HFFc6 (cell line): ENCODE data around the gene CD1C. TPM values are rescaled to one million over a fixed set of nuclear protein-coding genes. Genes with fewer than 3 reads are reported as not detected.
"Not testable (repeated sequence)": the region's sequence is repeated elsewhere in the genome, so short reads cannot be mapped to it uniquely, and the experiment has no call there.

Source experiments
- DNase-seq: peaks from one replicate; pipeline ENCODE4 v3.0.0-alpha.2; 2018
- H3K27ac Mint-ChIP-seq: 2 replicates; pipeline ENCODE4 v1.8.0; 2020; ENCODE audit warnings: mild to moderate bottlenecking, mixed read lengths
- H3K27me3 Mint-ChIP-seq: 2 replicates; pipeline ENCODE4 v1.8.0; 2021; ENCODE audit warnings: mild to moderate bottlenecking, moderate library complexity, mixed read lengths; ENCODE audit not compliant: insufficient read depth
- H3K36me3 Mint-ChIP-seq: 2 replicates; pipeline ENCODE4 v1.8.0; 2021; ENCODE audit warnings: low read depth, mixed read lengths
- H3K4me1 Mint-ChIP-seq: 2 replicates; pipeline ENCODE4 v1.8.0; 2020; ENCODE audit warnings: low read depth, mixed read lengths
- H3K4me3 Mint-ChIP-seq: 2 replicates; pipeline ENCODE4 v1.8.0; 2020; ENCODE audit warnings: mild to moderate bottlenecking, moderate library complexity, mixed read lengths
- H3K9me3 Mint-ChIP-seq: 2 replicates; pipeline ENCODE4 v1.8.0; 2020; ENCODE audit warnings: mild to moderate bottlenecking, mixed read lengths
- total RNA-seq, 6 experiments: library from RNA; stranded (reverse); fragmentation: NEBNext Ultra II Directional; extraction: Animal tissue kit (Norgen Biotek cat#: 25700); gene quantifications; 2 replicates in 1 of 6; 3 replicates in 5 of 6; pipeline ENCODE4 v1.2.3, GENCODE V29; 2021
- TF ChIP-seq, protein P1 (sequence below): fragments of 200-600 bp; sonication (generic); IDR thresholded peaks from 2 replicates; pipeline ENCODE4 v1.5.0; 2021; ENCODE audit warnings: antibody characterized with exemption, mild to moderate bottlenecking

Gene CD1C
- total RNA-seq, 6 experiments from 2014 or later, result not detected

DNA sequence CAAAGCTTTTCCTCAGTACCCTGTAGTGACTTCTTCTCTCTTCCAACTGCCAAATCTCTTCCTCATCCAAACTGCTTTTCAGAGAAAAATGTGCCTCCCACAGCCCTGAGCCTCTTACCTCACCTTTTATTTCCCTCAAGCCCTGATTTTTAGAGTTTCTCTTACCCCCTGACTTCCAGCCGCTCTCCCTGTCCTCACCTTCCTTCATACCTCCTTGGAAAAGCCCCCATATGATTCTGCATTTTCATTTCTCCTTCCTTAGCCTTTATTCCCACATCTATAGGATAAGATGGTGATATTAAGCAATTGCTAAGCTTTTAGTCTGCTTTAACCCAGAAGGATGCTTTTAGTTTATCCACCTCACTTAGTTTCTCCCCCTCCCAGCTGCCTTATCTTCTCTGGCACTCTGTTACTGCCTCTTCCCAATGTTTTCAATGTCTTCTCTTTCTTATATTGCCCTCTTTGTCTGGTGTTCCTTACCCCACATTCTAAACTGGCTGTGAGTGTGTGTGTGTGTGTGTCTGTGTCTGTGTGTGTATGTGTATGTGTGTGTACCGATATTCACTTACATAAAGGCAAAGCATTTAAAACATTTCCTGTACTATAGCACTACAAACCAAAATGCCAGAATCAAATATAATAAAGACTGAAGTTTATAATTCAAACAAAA, 41.9 kb downstream of the CD1C start, which contains the start of gene CD1B:
TSS of gene CD1B (minus strand) at position 51 of the 670 bp plus-strand sequence. CDS start 108 bp downstream, outside the sequence.
- no peak for DNase-seq
- H3K27me3 Mint-ChIP-seq, result no peaks in the 10 kb centered on the region
- no peak within 1 kb of the TSS for H3K4me3 Mint-ChIP-seq
- no peaks in the 10 kb centered on the region for H3K36me3 Mint-ChIP-seq
- no peaks in the 10 kb centered on the region for H3K4me1 Mint-ChIP-seq
- TF ChIP-seq, protein P1, sequence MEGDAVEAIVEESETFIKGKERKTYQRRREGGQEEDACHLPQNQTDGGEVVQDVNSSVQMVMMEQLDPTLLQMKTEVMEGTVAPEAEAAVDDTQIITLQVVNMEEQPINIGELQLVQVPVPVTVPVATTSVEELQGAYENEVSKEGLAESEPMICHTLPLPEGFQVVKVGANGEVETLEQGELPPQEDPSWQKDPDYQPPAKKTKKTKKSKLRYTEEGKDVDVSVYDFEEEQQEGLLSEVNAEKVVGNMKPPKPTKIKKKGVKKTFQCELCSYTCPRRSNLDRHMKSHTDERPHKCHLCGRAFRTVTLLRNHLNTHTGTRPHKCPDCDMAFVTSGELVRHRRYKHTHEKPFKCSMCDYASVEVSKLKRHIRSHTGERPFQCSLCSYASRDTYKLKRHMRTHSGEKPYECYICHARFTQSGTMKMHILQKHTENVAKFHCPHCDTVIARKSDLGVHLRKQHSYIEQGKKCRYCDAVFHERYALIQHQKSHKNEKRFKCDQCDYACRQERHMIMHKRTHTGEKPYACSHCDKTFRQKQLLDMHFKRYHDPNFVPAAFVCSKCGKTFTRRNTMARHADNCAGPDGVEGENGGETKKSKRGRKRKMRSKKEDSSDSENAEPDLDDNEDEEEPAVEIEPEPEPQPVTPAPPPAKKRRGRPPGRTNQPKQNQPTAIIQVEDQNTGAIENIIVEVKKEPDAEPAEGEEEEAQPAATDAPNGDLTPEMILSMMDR, result no peak
- H3K27ac Mint-ChIP-seq, result no peak within 1 kb of the TSS
- H3K9me3 Mint-ChIP-seq, result no peaks in the 10 kb centered on the region; the same call in none of the 2 replicates

DNA sequence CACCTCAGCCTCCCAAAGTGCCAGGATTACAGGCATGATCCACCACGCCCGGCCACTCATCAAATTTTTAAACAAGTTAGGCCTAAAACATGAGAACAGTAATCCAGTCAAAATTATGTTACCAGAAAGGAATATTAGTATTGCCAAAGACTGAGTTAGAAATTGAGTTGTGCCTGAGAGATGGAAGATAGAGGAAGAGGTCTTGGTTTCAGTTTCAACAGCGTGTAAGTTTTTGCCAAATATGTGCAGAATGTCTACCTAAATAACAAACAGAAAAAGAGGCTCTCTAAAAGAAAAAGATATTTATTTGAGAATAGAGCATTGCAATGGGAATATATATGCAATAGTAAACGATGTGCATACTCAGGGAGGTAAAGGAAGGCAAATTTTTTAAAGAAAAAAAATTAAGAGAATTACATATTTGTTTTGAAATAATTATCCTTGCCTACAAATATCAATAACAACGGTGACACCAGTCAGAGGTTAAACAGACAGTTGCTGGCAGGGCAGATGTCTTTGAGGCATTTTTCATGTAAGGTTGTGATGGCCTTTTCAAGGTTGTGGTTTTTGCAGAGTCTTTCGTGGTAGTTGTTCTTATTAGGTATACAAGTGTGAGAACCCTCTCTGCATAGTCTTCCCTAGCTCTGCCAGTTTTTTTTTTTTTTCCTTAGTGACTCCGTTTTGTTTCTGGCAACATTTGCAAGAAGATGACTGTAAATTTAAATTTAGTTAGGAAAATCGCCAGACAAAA, 43.9 kb downstream of the CD1C start:
- DNase-seq, result no peak
- TF ChIP-seq, protein P1, result no peak
- Mint-ChIP-seq H3K27me3 (no peaks in the 10 kb centered on the region), H3K4me3 (no peak overlapping the region), H3K27ac (no peak overlapping the region), H3K36me3 (no peaks in the 10 kb centered on the region), H3K9me3 (peaks cover 7% of the 10 kb centered on the region), H3K4me1 (no peaks in the 10 kb centered on the region)

DNA sequence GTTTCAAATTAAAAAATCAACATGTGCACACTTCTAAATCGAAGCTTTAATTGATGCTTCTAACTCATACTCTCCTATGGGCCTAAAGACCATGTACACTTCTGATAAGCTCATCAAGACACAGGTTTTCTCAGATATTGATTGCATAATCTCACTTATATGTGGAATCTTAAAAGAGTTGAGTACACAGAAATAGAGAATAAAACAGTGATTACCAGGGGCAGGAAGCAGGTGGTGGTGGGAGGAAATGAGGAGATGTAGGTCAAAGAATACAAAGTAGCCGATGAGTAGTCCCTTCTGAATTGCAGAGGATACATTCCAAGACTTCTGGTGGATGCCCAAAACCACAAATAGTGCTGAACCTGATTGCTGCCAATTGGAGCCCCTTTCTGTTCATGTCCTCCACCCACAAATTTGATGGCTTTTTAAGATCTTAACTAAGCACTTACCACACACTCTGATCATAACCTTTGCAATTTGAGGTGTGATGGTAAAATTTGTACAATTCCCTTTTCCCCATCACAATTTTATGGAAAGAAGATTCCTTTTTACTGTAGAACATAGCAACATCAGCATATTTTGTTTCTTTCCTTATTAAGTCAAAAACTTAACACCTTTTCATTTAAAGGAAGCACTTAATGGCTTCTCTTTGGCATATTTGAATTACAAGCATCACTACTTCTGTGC, 44.9 kb downstream of the CD1C start:
- Mint-ChIP-seq H3K36me3 (no peaks in the 10 kb centered on the region), H3K4me3 (no peak overlapping the region), H3K27ac (no peak overlapping the region), H3K9me3 (peaks cover 11% of the 10 kb centered on the region), H3K27me3 (no peaks in the 10 kb centered on the region), H3K4me1 (no peaks in the 10 kb centered on the region)
- no peak for DNase-seq
- TF ChIP-seq, protein P1, result no peak

DNA sequence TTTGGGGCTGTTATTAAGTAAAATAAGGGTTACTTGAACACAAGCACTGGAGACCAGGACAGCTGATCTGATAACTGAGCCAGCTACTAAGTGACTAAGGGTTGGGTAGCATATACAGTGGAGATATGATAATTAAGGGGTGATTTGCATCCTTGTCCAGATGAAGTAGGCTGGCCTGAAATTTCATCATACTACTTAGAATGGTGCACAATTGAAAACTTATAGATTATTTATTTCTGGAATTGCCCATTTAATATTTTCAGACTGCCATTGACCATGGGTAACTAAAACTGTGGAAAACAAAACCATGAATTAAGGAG, 45.5 kb downstream of the CD1C start:
- Mint-ChIP-seq H3K36me3 (no peaks in the 10 kb centered on the region), H3K9me3 (peaks cover 12% of the 10 kb centered on the region), H3K27ac (no peak overlapping the region), H3K4me1 (no peaks in the 10 kb centered on the region), H3K27me3 (no peaks in the 10 kb centered on the region), H3K4me3 (no peak overlapping the region)
- TF ChIP-seq, protein P1, result no peak
- DNase-seq, result no peak

DNA sequence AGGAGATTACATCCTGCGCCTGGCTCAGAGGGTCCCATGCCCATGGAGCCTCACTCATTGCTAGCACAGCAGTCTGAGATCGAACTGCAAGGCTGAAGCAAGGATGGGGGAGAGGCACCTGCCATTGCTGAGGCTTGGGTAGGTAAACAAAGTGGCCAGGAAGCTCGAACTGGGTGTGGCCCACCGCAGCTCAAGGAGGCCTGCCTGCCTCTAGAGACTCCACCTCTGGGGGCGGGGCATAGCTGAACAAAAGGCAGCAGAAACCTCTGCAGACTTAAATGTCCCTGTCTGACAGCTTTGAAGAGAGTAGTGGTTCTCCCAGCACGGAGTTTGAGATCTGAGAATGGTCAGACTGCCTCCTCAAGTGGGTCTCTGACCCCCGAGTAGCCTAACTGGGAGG, 46.7 kb downstream of the CD1C start:
- not testable (repeated sequence) for H3K4me3 Mint-ChIP-seq, H3K27me3 Mint-ChIP-seq, DNase-seq, H3K4me1 Mint-ChIP-seq, H3K36me3 Mint-ChIP-seq, H3K27ac Mint-ChIP-seq
- H3K9me3 Mint-ChIP-seq, result peaks cover 18% of the 10 kb centered on the region

Other genes with a start within 250 kb of the CD1C start
- not detected for gene CD1D, start 109.0 kb upstream of the CD1C start, total RNA-seq
- gene CD1A, start 35.5 kb upstream of the CD1C start, total RNA-seq, result not detected
- not detected for gene CD1B, start 41.6 kb downstream of the CD1C start, total RNA-seq
- not detected for gene CD1E, start 64.0 kb downstream of the CD1C start, total RNA-seq
- not detected for gene OR10T2, start 109.5 kb downstream of the CD1C start, total RNA-seq
- gene OR10K2, start 136.3 kb downstream of the CD1C start, total RNA-seq, result not detected
- not detected for gene OR10K1, start 171.9 kb downstream of the CD1C start, total RNA-seq
- not detected for gene OR10R2, start 182.3 kb downstream of the CD1C start, total RNA-seq